DMS53 treated with DMSO at 0.1 percent for 48 hours (cell line): ENCODE measurements around the gene CMSS1.
"Not testable (repeated sequence)": the region's sequence is repeated elsewhere in the genome, so short reads cannot be mapped to it uniquely, and the experiment has no call there.

Experiments used
- DNase-seq: peaks from one replicate; lab custom pipeline; 2025; ENCODE audit not compliant: unreplicated experiment; lab: John Stamatoyannopoulos, UW

The CMSS1 gene

GRCh38 chr3:99817047-99817436, 620 bp upstream of the CMSS1 start:
- DNase-seq, result no peak

GRCh38 chr3:99818818-99819217, 1.2 kb downstream of the CMSS1 start:
- DNase-seq, result no peak

GRCh38 chr3:99823723-99824711, 6.4 kb downstream of the CMSS1 start:
- no peak for DNase-seq

- DNase-seq, result no peak
Observed at GRCh38 chr3:99825004-99825640, 7.5 kb downstream of the CMSS1 start.

- no peak for DNase-seq
Observed at GRCh38 chr3:99829844-99830243, 12.2 kb downstream of the CMSS1 start.

- no peak for DNase-seq
Observed at GRCh38 chr3:99833617-99834205, 16.0 kb downstream of the CMSS1 start.

- no peak for DNase-seq
Observed at GRCh38 chr3:99834211-99834957, 16.7 kb downstream of the CMSS1 start.

GRCh38 chr3:99836681-99837080, 19.0 kb downstream of the CMSS1 start:
- no peak for DNase-seq

GRCh38 chr3:99837715-99838114, 20.1 kb downstream of the CMSS1 start:
- no peak for DNase-seq

GRCh38 chr3:99838755-99839154, 21.1 kb downstream of the CMSS1 start:
- no peak for DNase-seq

GRCh38 chr3:99839613-99840012, 22.0 kb downstream of the CMSS1 start:
- DNase-seq, result no peak

GRCh38 chr3:99841949-99842348, 24.3 kb downstream of the CMSS1 start:
- DNase-seq, result not testable (repeated sequence)

- DNase-seq, result peak; percentile 26
Observed at GRCh38 chr3:99842826-99843589, 25.3 kb downstream of the CMSS1 start.

- no peak for DNase-seq
Observed at GRCh38 chr3:99843590-99844258, 26.1 kb downstream of the CMSS1 start.

- DNase-seq, result no peak
Observed at GRCh38 chr3:99845331-99845730, 27.7 kb downstream of the CMSS1 start.

GRCh38 chr3:99845999-99846398, 28.3 kb downstream of the CMSS1 start:
- no peak for DNase-seq

GRCh38 chr3:99846477-99847160, 29.0 kb downstream of the CMSS1 start:
- DNase-seq, result no peak

GRCh38 chr3:99848433-99848832, 30.8 kb downstream of the CMSS1 start:
- DNase-seq, result no peak

GRCh38 chr3:99850608-99851007, 32.9 kb downstream of the CMSS1 start:
- no peak for DNase-seq
